Calu3 (cell line): ENCODE measurements around the gene TNS2. TPM values are rescaled to one million over a fixed set of nuclear protein-coding genes. Genes with fewer than 3 reads are reported as not detected.

ENCODE experiments used
- BruUV-seq: library from RNA; stranded (reverse); fragments of 400-500 nt; replicated peaks from 2 replicates; lab custom pipeline; 2021; lab: Mats Ljungman, UMichigan
- CTCF ChIA-PET: fragments of 300-600 bp; sonication (Branson Sonifier 250); formaldehyde crosslinking; loops from one replicate; lab custom pipeline; 2022; ENCODE audit warnings: antibody characterized with exemption; lab: Charles Lee
- DNase-seq: peaks from one replicate; pipeline ENCODE4 v3.0.0; 2022
- H3K27ac Mint-ChIP-seq: one replicate; pipeline ENCODE4 v1.8.0; 2022; ENCODE audit warnings: mixed read lengths; ENCODE audit not compliant: unreplicated experiment
- H3K27me3 Mint-ChIP-seq: one replicate; pipeline ENCODE4 v1.8.0; 2022; ENCODE audit warnings: mixed read lengths; ENCODE audit not compliant: unreplicated experiment
- H3K36me3 Mint-ChIP-seq: one replicate; pipeline ENCODE4 v1.8.0; 2022; ENCODE audit warnings: mild to moderate bottlenecking, moderate library complexity, mixed read lengths; ENCODE audit not compliant: insufficient read depth, unreplicated experiment
- H3K4me1 Mint-ChIP-seq: one replicate; pipeline ENCODE4 v1.8.0; 2022; ENCODE audit warnings: mild to moderate bottlenecking, low read depth, mixed read lengths; ENCODE audit not compliant: unreplicated experiment
- H3K4me3 Mint-ChIP-seq: one replicate; pipeline ENCODE4 v1.8.0; 2022; ENCODE audit warnings: mild to moderate bottlenecking, low read depth, moderate library complexity, mixed read lengths; ENCODE audit not compliant: unreplicated experiment
- H3K9me3 Mint-ChIP-seq: one replicate; pipeline ENCODE4 v1.8.0; 2022; ENCODE audit warnings: low read depth, mixed read lengths; ENCODE audit not compliant: unreplicated experiment
- intact Hi-C: fragments of 100-400 bp; cut with micrococcal nuclease; formaldehyde crosslinking; loops from one replicate; pipeline ENCODE4 v1.10.0; 2022; ENCODE audit not compliant: unreplicated experiment
- total RNA-seq: library from RNA; stranded (reverse); gene quantifications from 2 replicates; pipeline ENCODE4 v1.2.3, GENCODE V29; 2022
- TF ChIP-seq, protein P1 (sequence below): fragments of 200-600 bp; IDR thresholded peaks from one replicate; pipeline ENCODE4 v1.8.0; 2022; ENCODE audit warnings: antibody characterized with exemption; ENCODE audit not compliant: unreplicated experiment

Gene TNS2
- total RNA-seq, 1 experiment from 2014 or later = 1.3 TPM

DNA sequence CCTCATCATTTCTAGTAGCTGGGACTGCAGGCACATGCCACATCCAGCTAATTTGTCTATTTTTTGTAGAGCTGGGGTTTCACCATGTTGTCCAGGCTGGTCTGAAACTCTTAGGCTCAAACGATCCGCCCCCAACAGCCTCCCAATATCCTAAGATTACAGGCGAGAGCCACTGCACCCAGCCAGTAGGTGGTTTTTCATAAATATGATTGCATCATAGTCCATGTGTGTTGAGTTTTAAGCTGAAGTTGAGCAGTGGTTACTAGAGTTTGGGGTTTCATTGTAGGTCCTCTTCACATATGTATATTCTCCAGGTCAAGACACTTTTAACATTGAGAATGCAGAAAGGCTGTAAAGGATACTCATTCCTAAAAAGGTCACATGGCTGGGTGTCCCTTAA is 13.1 kb upstream of the TNS2 start:
- CTCF ChIA-PET = no interaction called here
- H3K27me3 Mint-ChIP-seq = no peaks in the 10 kb centered on the region
- TF ChIP-seq, protein P1, sequence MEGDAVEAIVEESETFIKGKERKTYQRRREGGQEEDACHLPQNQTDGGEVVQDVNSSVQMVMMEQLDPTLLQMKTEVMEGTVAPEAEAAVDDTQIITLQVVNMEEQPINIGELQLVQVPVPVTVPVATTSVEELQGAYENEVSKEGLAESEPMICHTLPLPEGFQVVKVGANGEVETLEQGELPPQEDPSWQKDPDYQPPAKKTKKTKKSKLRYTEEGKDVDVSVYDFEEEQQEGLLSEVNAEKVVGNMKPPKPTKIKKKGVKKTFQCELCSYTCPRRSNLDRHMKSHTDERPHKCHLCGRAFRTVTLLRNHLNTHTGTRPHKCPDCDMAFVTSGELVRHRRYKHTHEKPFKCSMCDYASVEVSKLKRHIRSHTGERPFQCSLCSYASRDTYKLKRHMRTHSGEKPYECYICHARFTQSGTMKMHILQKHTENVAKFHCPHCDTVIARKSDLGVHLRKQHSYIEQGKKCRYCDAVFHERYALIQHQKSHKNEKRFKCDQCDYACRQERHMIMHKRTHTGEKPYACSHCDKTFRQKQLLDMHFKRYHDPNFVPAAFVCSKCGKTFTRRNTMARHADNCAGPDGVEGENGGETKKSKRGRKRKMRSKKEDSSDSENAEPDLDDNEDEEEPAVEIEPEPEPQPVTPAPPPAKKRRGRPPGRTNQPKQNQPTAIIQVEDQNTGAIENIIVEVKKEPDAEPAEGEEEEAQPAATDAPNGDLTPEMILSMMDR = no peak
- peaks cover 82% of the 10 kb centered on the region for H3K36me3 Mint-ChIP-seq
- no peak for DNase-seq
- intact Hi-C loops = no loop called here
- H3K27ac Mint-ChIP-seq = no peak overlapping the region
- H3K4me1 Mint-ChIP-seq = peaks cover 9% of the 10 kb centered on the region
- H3K4me3 Mint-ChIP-seq = no peak overlapping the region
- no TSS peak for BruUV-seq
- no peaks in the 10 kb centered on the region for H3K9me3 Mint-ChIP-seq

DNA sequence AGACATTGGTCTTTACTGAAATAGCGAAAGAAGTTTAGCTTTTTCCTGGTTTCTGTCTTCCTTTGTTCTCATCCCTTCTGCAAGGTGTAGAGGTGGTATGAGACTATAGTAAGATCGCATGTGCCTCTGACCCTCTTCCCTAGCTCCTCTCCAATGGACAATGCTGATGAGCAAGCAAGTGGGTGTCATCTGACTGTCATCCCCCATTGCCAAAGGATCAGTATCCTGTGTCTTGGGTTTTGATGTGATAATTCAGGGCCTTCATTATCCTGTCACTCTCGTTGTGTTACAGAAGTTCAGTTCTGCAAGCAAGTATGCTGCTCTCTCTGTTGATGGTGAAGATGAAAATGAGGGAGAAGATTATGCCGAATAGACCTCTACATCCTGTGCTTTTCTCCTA is 10.0 kb upstream of the TNS2 start:
- BruUV-seq = no TSS peak
- H3K27me3 Mint-ChIP-seq = no peaks in the 10 kb centered on the region
- DNase-seq = no peak
- CTCF ChIA-PET = no interaction called here
- no peak overlapping the region for H3K4me3 Mint-ChIP-seq
- TF ChIP-seq, protein P1 = no peak
- H3K9me3 Mint-ChIP-seq = no peaks in the 10 kb centered on the region
- H3K36me3 Mint-ChIP-seq = peaks cover 75% of the 10 kb centered on the region
- intact Hi-C loops = no loop called here
- H3K27ac Mint-ChIP-seq = no peak overlapping the region
- peaks cover 15% of the 10 kb centered on the region for H3K4me1 Mint-ChIP-seq

DNA sequence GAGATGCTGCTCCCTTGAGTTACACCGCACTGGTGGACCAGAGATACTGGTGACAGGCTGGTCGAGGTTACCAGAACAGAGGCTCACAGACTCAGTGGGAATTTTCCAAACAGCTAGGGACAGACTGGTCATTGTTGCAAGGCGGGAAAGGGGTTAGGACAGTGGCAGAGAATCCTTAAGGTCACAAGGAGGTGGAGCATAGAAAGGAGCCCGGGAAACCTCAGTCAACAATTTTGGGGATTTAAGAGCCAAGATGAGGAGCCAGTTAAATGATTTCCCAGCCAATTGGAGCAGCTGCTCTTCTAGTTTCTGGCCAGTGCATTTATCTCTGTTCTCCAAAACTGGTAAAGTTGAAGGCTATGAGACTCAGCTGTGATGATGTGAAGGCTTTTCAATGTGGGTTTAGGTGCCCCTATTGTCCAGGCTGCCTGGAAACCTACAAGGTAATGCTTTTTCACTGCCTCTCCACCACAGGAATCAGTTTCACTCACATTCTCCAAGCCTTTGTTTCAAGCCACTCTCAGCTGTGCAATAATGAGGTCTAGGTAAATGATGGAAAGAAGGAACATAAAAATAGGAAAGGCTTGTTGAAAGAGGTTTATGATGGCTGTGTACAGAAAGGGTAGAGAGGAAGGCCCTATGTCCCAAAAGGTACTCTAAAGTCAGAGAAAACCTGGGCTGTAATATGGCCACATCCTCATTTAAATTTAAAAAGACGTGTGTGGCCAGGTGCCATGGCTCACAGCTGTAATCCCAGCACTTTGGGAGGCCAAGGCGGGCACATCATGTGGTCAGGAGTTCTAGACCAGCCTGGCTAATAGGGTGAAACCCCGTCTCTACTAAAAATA is 7.0 kb upstream of the TNS2 start:
- DNase-seq = no peak
- intact Hi-C loops = no loop called here
- TF ChIP-seq, protein P1 = no peak
- Mint-ChIP-seq H3K36me3 (peaks cover 69% of the 10 kb centered on the region), H3K4me1 (peaks cover 26% of the 10 kb centered on the region), H3K27me3 (no peaks in the 10 kb centered on the region), H3K9me3 (no peaks in the 10 kb centered on the region), H3K27ac (peak overlapping the region; percentile 80), H3K4me3 (no peak overlapping the region)
- CTCF ChIA-PET = interaction anchor here (0.9 kb wide), 1 partner anchor 33 kb away, joined by 3 read pairs; no protein-coding TSS in a partner anchor
- BruUV-seq = no TSS peak

DNA sequence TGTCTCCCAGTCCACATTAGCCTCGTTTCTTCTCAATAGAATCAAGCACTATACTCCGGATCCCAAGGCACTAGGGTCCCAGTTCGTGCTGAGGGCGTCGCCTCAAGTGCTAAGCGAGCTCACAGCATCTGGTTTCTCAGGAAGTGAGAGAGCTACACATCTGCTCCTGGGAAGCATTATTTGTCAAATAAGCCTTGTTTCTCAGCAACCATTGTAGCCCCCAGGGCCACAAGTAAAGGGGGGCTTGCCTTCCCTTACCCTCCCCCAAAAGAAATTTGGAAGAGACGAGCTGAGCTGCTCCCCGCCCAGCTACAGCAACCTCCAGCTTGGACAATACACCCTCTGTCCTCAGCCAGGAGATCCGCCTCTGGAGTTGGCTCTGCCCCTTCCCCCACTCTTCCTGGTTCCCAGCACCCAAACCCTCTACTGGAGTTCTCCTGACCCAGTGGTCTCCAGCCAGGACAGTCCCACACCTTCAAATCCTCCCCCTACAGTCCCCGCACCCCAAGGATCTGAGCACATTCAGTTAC is 5.7 kb upstream of the TNS2 start:
- BruUV-seq = no TSS peak
- H3K36me3 Mint-ChIP-seq = peaks cover 59% of the 10 kb centered on the region

More for the DNA sequence above, 5.7 kb upstream of the TNS2 start:
- CTCF ChIA-PET = interaction anchor here (0.9 to 1.4 kb wide), 2 partner anchors 10 to 34 kb away, joined by 3 read pairs; no protein-coding TSS in a partner anchor
- Mint-ChIP-seq H3K27me3 (no peaks in the 10 kb centered on the region), H3K4me1 (peaks cover 28% of the 10 kb centered on the region), H3K27ac (no peak overlapping the region), H3K4me3 (no peak overlapping the region), H3K9me3 (no peaks in the 10 kb centered on the region)
- TF ChIP-seq, protein P1 = no peak
- no peak for DNase-seq
- intact Hi-C loops = no loop called here
